K562 (cell line): ENCODE results near the gene DPF1. TPM values are rescaled to one million over a fixed set of nuclear protein-coding genes. Genes with fewer than 3 reads are reported as not detected.

Experiments
- ATAC-seq: fragments of 200-7000 bp; cut with Tn5 transposase; 3 replicates; pipeline ENCODE4 v1.9.1; 2020; ENCODE audit warnings: moderate library complexity
- BruUV-seq: library from RNA; stranded (reverse); fragments of 400-500 nt; replicated peaks from 2 replicates; lab custom pipeline; 2021; lab: Mats Ljungman, UMichigan
- CTCF ChIA-PET: fragments of 300-600 bp; formaldehyde crosslinking; extraction: SDS; loops from one replicate; lab custom pipeline; 2021; ENCODE audit warnings: low intra/inter-chr PET ratio; lab: Yijun Ruan, JAX
- POLR2A ChIA-PET: fragments of 300-600, 350-650 bp; sonication (Branson Sonifier 250); formaldehyde crosslinking; extraction: SDS; loops from one replicate; lab custom pipeline; 2021; ENCODE audit warnings: antibody characterized with exemption, inconsistent platforms; lab: Yijun Ruan, JAX
- DNase-seq, 4 experiments: peaks; one replicate each; pipeline versions ENCODE4 v3.0.0 to v3.0.0-alpha.2; 2011 to 2018; ENCODE audit warnings: low spot score in 3 of 4, mixed read lengths in 3 of 4; ENCODE audit errors: extremely low read depth in 1 of 4
- FAIRE-seq: peaks from 2 replicates; lab custom pipeline; 2011; peaks lifted over from hg19 to GRCh38; lab: Jason Lieb, UNC
- H2AFZ ChIP-seq: 2 replicates; pipeline ENCODE4 v1.6.0; 2011; ENCODE audit warnings: low read depth, low read length, control low read depth, inconsistent platforms
- H3K27ac ChIP-seq: fragments of 200-600 bp; 3 replicates; pipeline ENCODE4 v1.8.0; 2011; ENCODE audit warnings: low read depth, mild to moderate bottlenecking, control low read depth, inconsistent platforms, low read length, moderate library complexity, mixed read lengths; ENCODE audit errors: extremely low read depth
- H3K27me3 ChIP-seq, 2 experiments: fragments of 300-600 bp in 1 of 2; 2 replicates in 1 of 2; 3 replicates in 1 of 2; pipeline versions ENCODE4 v1.6.0 to v1.8.0; 2011; ENCODE audit warnings: inconsistent platforms in 2 of 2, low read length in 2 of 2, mild to moderate bottlenecking in 1 of 2, mixed read lengths in 1 of 2, moderate library complexity in 1 of 2; ENCODE audit not compliant: control insufficient read depth in 2 of 2, insufficient read depth in 2 of 2
- H3K36me3 ChIP-seq: fragments of 300-600 bp; 3 replicates; pipeline ENCODE4 v1.8.0; 2011; ENCODE audit warnings: mild to moderate bottlenecking, low read length, inconsistent platforms; ENCODE audit not compliant: control insufficient read depth, insufficient read depth
- H3K4me1 ChIP-seq, 2 experiments: fragments of 200-600 bp in 1 of 2; replicated peaks in 1 of 2; 2 replicates in 1 of 2; 3 replicates in 1 of 2; pipeline versions ENCODE4 v1.5.1 to v1.8.0; 2011; ENCODE audit warnings: inconsistent platforms in 2 of 2, low read length in 2 of 2, mild to moderate bottlenecking in 1 of 2, mixed read lengths in 1 of 2, moderate library complexity in 1 of 2; ENCODE audit not compliant: control insufficient read depth in 2 of 2, insufficient read depth in 2 of 2
- H3K4me2 ChIP-seq: 2 replicates; pipeline ENCODE4 v1.6.1; 2011; ENCODE audit warnings: low read length, control low read depth, inconsistent platforms, mixed read lengths; ENCODE audit not compliant: insufficient read depth
- H3K4me3 ChIP-seq: fragments of 200-600 bp; sonication (generic), shearing (Covaris generic); 2 replicates; pipeline ENCODE4 v1.5.1; 2016; ENCODE audit warnings: control low read depth, inconsistent platforms
- H3K79me2 ChIP-seq: fragments of 200-600 bp; 3 replicates; pipeline ENCODE4 v1.8.0; 2011; ENCODE audit warnings: low read length, inconsistent platforms; ENCODE audit not compliant: control insufficient read depth, insufficient read depth
- H3K9ac ChIP-seq, 2 experiments: 2 replicates each; pipeline versions ENCODE4 v1.6.0 to v1.6.1; 2011; ENCODE audit warnings: low read depth in 2 of 2, low read length in 2 of 2, control low read depth in 1 of 2, inconsistent platforms in 1 of 2, mild to moderate bottlenecking in 1 of 2, mixed read lengths in 1 of 2; ENCODE audit not compliant: insufficient read depth in 1 of 2
- H3K9me1 ChIP-seq: one replicate; pipeline ENCODE4 v1.6.0; 2011; ENCODE audit warnings: inconsistent platforms, mild to moderate bottlenecking, low read length, moderate library complexity; ENCODE audit not compliant: control insufficient read depth, insufficient read depth
- H3K9me3 ChIP-seq: replicated peaks from 2 replicates; pipeline ENCODE4 v1.5.1; 2011; ENCODE audit warnings: low read depth, low read length, inconsistent platforms; ENCODE audit not compliant: control insufficient read depth, insufficient read depth
- H4K20me1 ChIP-seq: replicated peaks from 2 replicates; pipeline ENCODE4 v1.6.1; 2011; ENCODE audit warnings: low read length, inconsistent platforms, mixed read lengths; ENCODE audit not compliant: control insufficient read depth, insufficient read depth
- CCNT2 ChIP-seq: IDR thresholded peaks from 2 replicates; pipeline ENCODE4 v1.6.1; 2011; ENCODE audit warnings: borderline replicate concordance, low read depth, mild to moderate bottlenecking, moderate library complexity, mixed read lengths, low read length; ENCODE audit not compliant: insufficient read length; ENCODE audit errors: extremely low read depth
- GABPA ChIP-seq: fragments of 200-800 bp; sonication (Bioruptor generic); conservative IDR thresholded peaks from 2 replicates; pipeline ENCODE4 v1.6.1; 2016; ENCODE audit warnings: low read depth, missing genetic modification characterization, missing compliant biosample characterization
- HMG20B ChIP-seq: fragments of 250-450 bp; sonication (Bioruptor Pico); IDR thresholded peaks from 2 replicates; pipeline ENCODE4 v1.5.0; 2021; ENCODE audit warnings: mild to moderate bottlenecking
- MAX ChIP-seq: sonication (generic); formaldehyde crosslinking; IDR thresholded peaks from 2 replicates; pipeline ENCODE4 v1.9.0; 2022; ENCODE audit warnings: mild to moderate bottlenecking, missing genetic modification reagents
- MAZ ChIP-seq, 2 experiments: fragments of 450-650 bp in 1 of 2; sonication (generic) in 1 of 2; formaldehyde crosslinking; IDR thresholded peaks in 1 of 2; conservative IDR thresholded peaks in 1 of 2; 2 replicates each; pipeline versions ENCODE4 v1.4.0 to v1.5.0; 2020; ENCODE audit warnings: mild to moderate bottlenecking in 1 of 2, missing genetic modification reagents in 1 of 2
- MBD2 ChIP-seq: sonication (generic); IDR thresholded peaks from 2 replicates; pipeline ENCODE4 v1.6.1; 2016; ENCODE audit warnings: low read depth, borderline replicate concordance
- NFE2 ChIP-seq: IDR thresholded peaks from 2 replicates; pipeline ENCODE4 v1.6.1; 2014; ENCODE audit warnings: antibody characterized with exemption, low read depth
- RAD51 ChIP-seq: fragments of 450-650 bp; IDR thresholded peaks from 2 replicates; pipeline ENCODE4 v1.7.1; 2016; ENCODE audit warnings: low read depth, mild to moderate bottlenecking, borderline replicate concordance
- SAFB2 ChIP-seq: fragments of 200-400 bp; formaldehyde crosslinking; IDR thresholded peaks from 2 replicates; pipeline ENCODE4 v1.6.1; 2018; ENCODE audit warnings: borderline replicate concordance, low read length, low read depth, moderate library complexity; ENCODE audit not compliant: severe bottlenecking
- SMARCC2 ChIP-seq: fragments of 450-650 bp; IDR thresholded peaks from 2 replicates; pipeline ENCODE4 v1.6.1; 2017; ENCODE audit warnings: antibody characterized with exemption, moderate library complexity, mild to moderate bottlenecking, low read depth
- SMARCE1 ChIP-seq: fragments of 450-650 bp; IDR thresholded peaks from 2 replicates; pipeline ENCODE4 v1.7.1; 2016; ENCODE audit warnings: mild to moderate bottlenecking
- XRCC5 ChIP-seq: fragments of 200-400 bp; formaldehyde crosslinking; IDR thresholded peaks from 2 replicates; pipeline ENCODE4 v1.6.1; 2017; ENCODE audit warnings: low read depth, mild to moderate bottlenecking, low read length
- ZBTB8A ChIP-seq: fragments of 450-650 bp; IDR thresholded peaks from 2 replicates; pipeline ENCODE4 v1.6.1; 2018; ENCODE audit warnings: mild to moderate bottlenecking, moderate library complexity; ENCODE audit not compliant: partially characterized antibody
- ZNF224 ChIP-seq: sonication (generic); formaldehyde crosslinking; IDR thresholded peaks from 2 replicates; pipeline ENCODE4 v1.8.0; 2022; ENCODE audit warnings: mild to moderate bottlenecking, missing genetic modification reagents
- ZNF76 ChIP-seq: fragments of 250-450 bp; sonication (Bioruptor Pico); IDR thresholded peaks from 2 replicates; pipeline ENCODE4 v1.4.0; 2020; ENCODE audit warnings: mild to moderate bottlenecking, moderate library complexity, borderline replicate concordance
- ZNF77 ChIP-seq: fragments of 250-450 bp; sonication (Bioruptor Pico); IDR thresholded peaks from 2 replicates; pipeline ENCODE4 v1.5.0; 2020
- WGBS: fragments of 100-300 bp; shearing (Covaris generic); methylation state at CpG from one replicate; pipeline ENCODE4 v1.1.6; 2016; ENCODE audit warnings: low coverage, mixed read lengths; ENCODE audit not compliant: insufficient coverage; ENCODE audit errors: missing lambda C conversion rate; 5-methylcytosine and 5-hydroxymethylcytosine counted together
- in situ Hi-C: fragments of 300-500 bp; cut with MboI; formaldehyde crosslinking; loops from 4 replicates; pipeline ENCODE4 v1.15.0; 2018; ENCODE audit warnings: inconsistent platforms, mixed read lengths
- intact Hi-C: fragments of 100-400 bp; cut with micrococcal nuclease; formaldehyde crosslinking; loops from 2 replicates; pipeline ENCODE4 v1.14.2; 2022
- polyA plus RNA-seq, 8 experiments: library from polyadenylated mRNA; depleted of rRNA in 4 of 8; stranded (reverse) in 5 of 8; unstranded in 3 of 8; fragments of >200 nt; fragmentation: Nextera tagmentation in 2 of 8; fragmentation: Illumina TruSeq in 1 of 8; extraction: Ambion mirVana in 2 of 8; extraction: Trizol in 1 of 8; gene quantifications; 2 replicates each; pipeline versions ENCODE4 v1.2.1 to v1.2.3, GENCODE V29; 2011 to 2014; ENCODE audit warnings: inconsistent platforms in 1 of 8, missing spikeins in 1 of 8
- total RNA-seq, 7 experiments: library from RNA; depleted of rRNA in 6 of 7; stranded (reverse); fragments of >200 nt in 6 of 7; fragmentation: Illumina TruSeq in 2 of 7; extraction: Trizol in 2 of 7; gene quantifications; 2 replicates each; pipeline versions ENCODE4 v1.2.1 to v1.2.3, GENCODE V29; 2011 to 2021; ENCODE audit warnings: low replicate concordance in 1 of 7
- TF ChIP-seq, protein P1 (sequence below): fragments of 250-450 bp; sonication (Bioruptor Pico); IDR thresholded peaks from 2 replicates; pipeline ENCODE4 v1.5.0; 2021
- TF ChIP-seq, protein P2 (sequence below): sonication (generic); formaldehyde crosslinking; IDR thresholded peaks from 2 replicates; pipeline ENCODE4 v1.8.1; 2022; ENCODE audit warnings: missing genetic modification reagents

Gene DPF1
- total and polyA plus RNA-seq, 9 of the 15 experiments (the other 6 are each of a cell fraction or from before 2014, with no cell fraction given) = 0.10 to 5.7 (median 3.1) TPM

DNA sequence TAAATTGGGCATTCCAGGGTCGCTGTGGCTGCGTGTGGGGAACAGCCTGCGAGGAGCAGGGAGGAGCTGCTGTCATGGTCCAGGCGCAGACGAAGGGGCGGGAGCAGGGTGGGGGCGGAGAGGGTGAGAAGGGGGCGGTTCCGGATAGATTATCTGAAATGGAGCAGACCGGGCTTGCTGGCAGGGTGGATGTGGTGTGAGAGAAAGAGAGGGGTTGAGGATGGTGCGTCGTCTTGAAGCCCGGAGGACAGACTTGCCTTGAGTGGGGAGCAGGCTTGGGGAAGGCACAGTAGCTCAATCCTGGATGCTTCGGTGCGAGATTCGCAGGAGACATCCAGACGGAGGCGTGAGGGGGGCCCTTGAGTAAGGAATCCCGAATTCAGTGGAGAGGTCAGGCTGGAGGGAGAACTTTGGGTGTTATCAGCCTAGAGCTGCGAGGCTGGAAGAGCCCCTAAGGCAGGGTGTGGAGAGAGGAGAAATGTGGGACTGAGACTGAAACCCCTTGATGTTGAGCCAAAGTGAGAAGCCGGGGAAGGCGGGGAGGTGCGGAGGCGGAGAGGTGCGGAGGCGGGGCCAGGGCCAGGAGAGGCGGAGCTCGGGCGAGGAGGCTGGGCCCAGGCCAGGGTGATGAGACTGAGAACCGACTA is 40.6 kb downstream of the DPF1 start (continued):
- TF ChIP-seq MBD2 (no peak), SMARCE1 (0 out of 2 replicates have a peak, but pooled peaks have one; percentile 16), MAZ (CRISPR knock-in tag; conservative IDR thresholded peaks at IDR 0.05 in 1 of 2, IDR thresholded peaks at IDR 0.05 in 1 of 2) (peak in 1 of 2 experiments; percentile 35; a peak in 1 of 4 replicates)

DNA sequence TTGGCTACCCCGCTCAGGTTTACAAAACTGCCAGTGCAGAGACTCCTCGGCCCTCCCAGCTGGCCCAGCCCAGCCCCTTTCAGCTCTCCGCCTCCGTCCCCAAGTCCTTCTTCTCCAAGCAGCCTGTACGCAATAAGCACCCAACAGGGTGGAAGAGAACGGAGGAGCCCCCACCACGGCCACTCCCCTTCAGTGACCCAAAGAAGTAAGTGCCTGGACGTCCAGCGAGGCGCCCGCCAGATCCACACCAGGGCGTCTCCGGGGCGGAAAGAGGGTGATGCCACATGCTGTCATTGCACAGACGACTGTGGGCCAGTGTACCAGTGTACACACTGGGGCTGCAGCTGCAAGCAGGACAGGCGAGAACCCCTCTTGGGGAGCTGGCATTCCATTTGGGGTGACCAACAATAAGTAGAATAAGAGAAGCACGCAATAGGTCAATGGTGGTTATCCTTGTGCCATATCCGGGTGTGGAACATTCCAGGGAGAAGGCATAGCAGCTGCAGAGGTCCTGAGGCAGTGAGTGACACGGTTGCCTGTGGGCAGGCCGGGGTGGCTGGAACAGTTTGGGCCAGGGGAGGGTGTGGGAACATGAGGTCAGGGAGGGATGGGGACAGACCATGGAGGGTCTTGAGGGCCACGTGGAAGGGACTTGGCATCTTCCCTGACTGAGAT is 41.3 kb downstream of the DPF1 start:
- DNase-seq = no peak
- no peak for FAIRE-seq
- Histone ChIP-seq H3K9me3 (peaks cover 2% of the 10 kb centered on the region; the same call in 1 of the 2 replicates), H3K4me3 (no peak overlapping the region), H3K4me1 (peaks cover 13 to 17% of the 10 kb centered on the region in 2 experiments; a peak in 4 of 5 replicates), H4K20me1 (no peaks in the 10 kb centered on the region; the same call in 1 of the 2 replicates), H3K79me2 (no peaks in the 10 kb centered on the region), H3K36me3 (no peaks in the 10 kb centered on the region), H3K4me2 (peak overlapping the region; percentile 89), H3K27me3 (no peaks in the 10 kb centered on the region; a peak in 1 of 5 replicates), H2AFZ (no peak overlapping the region), H3K9me1 (no peaks in the 10 kb centered on the region), H3K27ac (no peak overlapping the region), H3K9ac (no peak overlapping the region)
- intact Hi-C loops (no loop called here), in situ Hi-C loops (no loop called here)
- no TSS peak for BruUV-seq
- POLR2A ChIA-PET = interaction anchor here (1.3 kb wide), 1 partner anchor 8 kb away, joined by 5 read pairs; no protein-coding TSS in a partner anchor
- no peak for TF ChIP-seq RAD51
- TF ChIP-seq, protein P1, sequence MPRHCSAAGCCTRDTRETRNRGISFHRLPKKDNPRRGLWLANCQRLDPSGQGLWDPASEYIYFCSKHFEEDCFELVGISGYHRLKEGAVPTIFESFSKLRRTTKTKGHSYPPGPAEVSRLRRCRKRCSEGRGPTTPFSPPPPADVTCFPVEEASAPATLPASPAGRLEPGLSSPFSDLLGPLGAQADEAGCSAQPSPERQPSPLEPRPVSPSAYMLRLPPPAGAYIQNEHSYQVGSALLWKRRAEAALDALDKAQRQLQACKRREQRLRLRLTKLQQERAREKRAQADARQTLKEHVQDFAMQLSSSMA (CRISPR knock-in tag) = no peak
- no peak for TF ChIP-seq XRCC5
- no peak for TF ChIP-seq HMG20B (CRISPR knock-in tag)
- TF ChIP-seq GABPA (tag) = no peak
- TF ChIP-seq, protein P2, sequence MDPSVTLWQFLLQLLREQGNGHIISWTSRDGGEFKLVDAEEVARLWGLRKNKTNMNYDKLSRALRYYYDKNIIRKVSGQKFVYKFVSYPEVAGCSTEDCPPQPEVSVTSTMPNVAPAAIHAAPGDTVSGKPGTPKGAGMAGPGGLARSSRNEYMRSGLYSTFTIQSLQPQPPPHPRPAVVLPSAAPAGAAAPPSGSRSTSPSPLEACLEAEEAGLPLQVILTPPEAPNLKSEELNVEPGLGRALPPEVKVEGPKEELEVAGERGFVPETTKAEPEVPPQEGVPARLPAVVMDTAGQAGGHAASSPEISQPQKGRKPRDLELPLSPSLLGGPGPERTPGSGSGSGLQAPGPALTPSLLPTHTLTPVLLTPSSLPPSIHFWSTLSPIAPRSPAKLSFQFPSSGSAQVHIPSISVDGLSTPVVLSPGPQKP (CRISPR knock-in tag) = no peak
- no peak for TF ChIP-seq ZBTB8A
- TF ChIP-seq ZNF224 (CRISPR knock-in tag) = no peak
- TF ChIP-seq ZNF76 (CRISPR knock-in tag) = no peak
- no peak for TF ChIP-seq SAFB2
- no peak for TF ChIP-seq MAX
- TF ChIP-seq ZNF77 = no peak
- TF ChIP-seq SMARCC2 = no peak
- no peak for TF ChIP-seq CCNT2
- no peak for TF ChIP-seq NFE2
- no peak for ATAC-seq
- CTCF ChIA-PET = no interaction called here
- 55% methylated on average over 21 of the region's 21 CpGs for WGBS
